Right hindlimb (tissue), 1 donor: Measurements from ENCODE around the gene TSPO.
A peak's percentile ranks its signal among the peaks of the same experiment; 100 is the strongest.

ENCODE experiments used
- DNase-seq: peaks from one replicate; pipeline ENCODE4 v3.0.0-alpha.2; 2018

TSPO gene

DNA sequence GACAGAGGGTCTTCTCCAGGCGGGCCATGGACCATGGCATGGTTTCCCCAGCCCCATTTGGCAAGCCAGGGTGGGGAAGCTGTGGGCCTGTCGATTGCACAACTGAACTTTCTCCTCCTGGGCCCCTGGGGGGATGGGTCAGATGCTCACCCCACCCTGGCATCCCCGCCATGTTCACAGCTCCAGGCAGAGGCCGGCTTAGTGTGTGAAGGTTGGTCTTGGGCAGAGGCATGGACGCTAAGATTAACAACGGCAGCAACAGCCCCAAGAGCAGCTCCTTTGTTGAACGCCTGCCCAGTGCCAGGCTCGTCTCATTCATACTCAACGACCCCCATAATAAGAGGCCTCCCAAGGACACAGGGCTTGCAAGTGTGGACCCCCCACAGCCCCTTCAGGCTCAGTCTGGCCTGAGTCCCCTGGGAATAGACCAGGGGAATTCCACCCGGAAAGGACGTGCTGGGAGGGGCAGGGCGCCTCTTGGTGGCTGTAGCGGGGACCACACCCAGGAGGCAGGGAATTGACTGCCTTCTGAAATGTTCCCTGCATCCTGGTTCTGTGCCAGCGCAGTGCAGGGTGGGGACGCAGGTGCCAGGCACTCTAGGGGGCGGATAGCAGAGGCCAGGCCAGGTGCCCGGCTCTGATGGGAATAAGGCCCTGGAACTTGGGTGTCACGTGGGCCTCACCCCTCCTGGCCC is 8.3 kb downstream of the TSPO start:
- DNase-seq, result no peak

DNA sequence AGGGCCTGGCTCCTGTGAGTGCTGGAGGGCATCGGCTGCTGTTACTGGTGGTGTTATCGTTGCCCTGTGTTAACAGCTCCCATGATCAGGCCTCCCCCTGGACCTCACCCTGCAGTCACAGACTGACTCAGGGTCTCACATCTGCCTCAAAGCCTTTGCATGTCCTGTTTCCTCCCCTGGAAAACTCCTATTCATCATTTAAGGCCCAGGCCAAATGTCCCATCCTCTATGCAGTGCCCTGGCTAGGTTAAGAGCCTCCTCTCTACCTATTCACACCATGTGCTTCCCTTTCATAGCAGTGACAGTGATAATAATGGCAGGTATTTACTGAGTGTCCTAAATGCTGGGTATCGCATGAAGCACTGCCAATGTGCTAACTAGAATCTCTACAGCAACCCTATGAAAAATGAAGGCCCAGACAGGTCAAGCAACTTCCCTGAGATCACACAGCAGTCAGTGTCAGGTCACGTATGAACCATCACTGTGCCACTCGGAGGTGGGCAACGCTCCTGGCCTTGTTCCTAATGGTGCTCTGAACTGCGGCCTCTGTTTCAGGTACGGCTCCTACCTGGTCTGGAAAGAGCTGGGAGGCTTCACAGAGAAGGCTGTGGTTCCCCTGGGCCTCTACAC is 9.3 kb downstream of the TSPO start:
- no peak for DNase-seq

DNA sequence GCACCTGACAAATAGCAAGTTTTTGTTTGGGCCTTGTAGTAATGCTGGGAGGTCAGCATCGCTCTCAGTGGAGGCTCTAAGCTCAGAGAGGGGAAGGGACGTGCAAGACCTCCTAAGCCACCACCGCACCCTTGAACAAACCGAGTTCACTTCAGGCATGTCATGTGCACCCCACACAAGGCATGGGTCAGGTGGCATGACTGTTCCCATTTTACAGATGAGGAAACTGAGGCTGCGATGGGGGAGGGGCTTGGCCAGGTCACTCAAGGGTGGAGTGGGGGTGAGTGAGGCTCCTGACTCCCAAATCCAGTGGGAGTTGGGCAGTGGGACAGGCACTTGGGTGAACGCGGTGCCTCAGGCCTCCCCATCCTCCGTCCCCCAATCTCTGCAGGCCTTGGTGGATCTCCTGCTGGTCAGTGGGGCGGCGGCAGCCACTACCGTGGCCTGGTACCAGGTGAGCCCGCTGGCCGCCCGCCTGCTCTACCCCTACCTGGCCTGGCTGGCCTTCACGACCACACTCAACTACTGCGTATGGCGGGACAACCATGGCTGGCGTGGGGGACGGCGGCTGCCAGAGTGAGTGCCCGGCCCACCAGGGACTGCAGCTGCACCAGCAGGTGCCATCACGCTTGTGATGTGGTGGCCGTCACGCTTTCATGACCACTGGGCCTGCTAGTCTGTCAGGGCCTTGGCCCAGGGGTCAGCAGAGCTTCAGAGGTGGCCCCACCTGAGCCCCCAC is 11.2 kb downstream of the TSPO start:
- no peak for DNase-seq

DNA sequence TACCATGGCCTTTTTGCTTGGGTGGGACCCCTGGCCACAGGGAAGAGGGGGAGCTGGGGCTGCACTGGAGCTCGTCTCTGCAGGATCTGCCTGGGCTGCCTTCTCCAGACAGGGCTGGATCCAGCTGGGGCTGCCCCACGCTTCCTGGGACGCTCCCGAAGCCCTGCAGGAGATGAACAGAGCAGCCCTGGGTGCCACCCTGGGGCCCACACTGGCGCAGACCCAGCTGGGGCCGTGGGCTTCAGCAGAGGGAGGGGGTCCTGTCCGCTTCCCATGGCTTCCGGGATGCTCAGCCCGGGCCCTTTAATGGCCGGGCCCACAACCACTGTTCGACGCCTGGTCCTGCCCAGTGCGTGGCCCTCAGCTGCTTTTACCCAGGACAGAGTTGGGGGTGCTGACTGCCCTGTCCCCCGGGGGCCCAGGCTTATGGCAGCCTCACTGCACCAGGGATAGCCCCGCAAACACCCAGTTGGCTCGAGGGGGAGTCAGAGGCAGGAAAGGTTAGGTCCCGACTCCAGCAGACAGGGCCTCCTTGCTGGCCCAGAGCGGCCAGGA is 12.0 kb downstream of the TSPO start:
- no peak for DNase-seq

DNA sequence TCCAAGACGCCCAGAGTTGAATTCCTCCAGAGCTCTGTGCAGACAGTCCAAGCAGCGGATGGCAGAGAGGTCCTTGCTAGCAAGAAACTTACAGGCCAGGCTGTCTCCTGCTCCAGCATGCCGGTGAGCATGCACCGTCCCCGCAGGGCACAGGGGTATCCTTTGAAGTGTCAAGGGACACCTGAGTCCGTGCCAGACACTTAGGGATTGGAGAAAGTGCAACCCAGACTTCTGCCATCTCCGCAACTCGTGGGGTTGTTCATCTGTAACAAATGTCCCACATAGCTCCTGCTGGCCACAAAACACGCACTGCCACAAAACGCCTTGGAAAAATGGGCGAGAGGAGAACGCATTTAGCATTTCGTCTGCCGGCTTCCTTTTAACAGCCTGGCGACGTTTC is 13.3 kb downstream of the TSPO start:
- no peak for DNase-seq

DNA sequence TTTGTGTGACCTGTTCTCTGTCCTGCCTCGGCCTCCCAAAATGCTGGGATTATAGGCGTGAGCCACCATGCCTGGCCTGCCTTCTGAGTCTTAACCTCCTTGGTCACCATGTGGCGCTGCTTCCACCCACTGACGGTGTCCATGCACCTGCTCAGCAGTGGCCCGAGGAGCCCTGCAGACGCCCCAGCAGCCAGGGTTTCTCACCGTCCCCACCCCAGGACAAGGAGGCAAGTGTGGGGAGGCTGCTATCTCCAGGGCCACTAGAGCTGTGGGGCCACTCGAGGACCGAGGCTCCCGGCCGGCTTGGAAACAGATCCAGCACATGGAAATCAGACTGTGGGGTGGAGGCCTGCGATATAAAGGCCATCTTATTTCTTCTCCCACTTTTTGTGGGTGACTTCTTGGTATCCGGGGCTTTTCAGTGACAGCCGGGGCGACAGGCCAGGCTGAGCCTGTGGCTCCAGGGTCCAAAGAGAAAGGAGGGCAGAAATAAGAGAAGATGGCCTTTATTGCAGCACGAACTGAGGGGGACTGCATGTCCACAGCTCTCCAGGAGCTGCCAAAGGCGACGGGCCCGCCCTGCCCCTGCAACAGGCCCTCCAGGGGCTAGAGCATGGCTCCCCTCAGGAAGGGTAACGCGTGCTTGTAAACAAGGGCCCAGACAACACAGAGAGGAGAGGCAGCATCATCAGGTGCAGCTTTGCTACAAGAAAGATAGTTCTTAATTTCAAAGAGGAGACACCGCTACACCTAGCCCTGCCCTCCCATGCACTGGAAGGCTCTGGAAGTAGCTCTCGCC is 15.0 kb downstream of the TSPO start:
- DNase-seq, result no peak

DNA sequence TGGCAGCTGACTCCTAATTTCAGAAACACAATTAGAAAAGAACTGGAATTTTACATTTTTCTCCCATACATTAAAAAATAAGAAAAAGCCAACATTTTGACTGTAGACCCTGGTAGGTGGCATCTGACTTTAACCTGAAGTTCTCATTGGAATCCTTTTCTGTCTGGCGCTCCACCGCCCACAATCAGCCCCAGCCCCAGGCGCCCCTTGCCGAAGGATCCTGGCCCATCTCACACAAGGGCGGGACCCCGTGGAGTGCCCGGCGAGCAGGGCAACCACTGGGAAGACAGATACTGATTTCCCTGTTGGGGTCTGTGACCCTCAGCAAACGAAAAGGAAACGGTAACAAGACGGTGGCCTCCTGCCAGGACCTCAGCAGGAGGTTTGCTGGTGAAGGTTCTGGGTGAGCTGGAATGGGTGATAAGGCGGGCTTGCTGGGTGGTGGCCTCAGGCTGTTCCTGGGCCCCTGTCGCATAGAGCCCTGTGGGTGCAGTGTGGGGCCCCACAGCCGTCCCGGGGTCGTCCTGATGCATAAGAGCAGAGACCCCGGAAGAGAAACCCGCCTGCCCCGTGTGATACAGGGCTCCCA is 15.7 kb downstream of the TSPO start:
- no peak for DNase-seq

DNA sequence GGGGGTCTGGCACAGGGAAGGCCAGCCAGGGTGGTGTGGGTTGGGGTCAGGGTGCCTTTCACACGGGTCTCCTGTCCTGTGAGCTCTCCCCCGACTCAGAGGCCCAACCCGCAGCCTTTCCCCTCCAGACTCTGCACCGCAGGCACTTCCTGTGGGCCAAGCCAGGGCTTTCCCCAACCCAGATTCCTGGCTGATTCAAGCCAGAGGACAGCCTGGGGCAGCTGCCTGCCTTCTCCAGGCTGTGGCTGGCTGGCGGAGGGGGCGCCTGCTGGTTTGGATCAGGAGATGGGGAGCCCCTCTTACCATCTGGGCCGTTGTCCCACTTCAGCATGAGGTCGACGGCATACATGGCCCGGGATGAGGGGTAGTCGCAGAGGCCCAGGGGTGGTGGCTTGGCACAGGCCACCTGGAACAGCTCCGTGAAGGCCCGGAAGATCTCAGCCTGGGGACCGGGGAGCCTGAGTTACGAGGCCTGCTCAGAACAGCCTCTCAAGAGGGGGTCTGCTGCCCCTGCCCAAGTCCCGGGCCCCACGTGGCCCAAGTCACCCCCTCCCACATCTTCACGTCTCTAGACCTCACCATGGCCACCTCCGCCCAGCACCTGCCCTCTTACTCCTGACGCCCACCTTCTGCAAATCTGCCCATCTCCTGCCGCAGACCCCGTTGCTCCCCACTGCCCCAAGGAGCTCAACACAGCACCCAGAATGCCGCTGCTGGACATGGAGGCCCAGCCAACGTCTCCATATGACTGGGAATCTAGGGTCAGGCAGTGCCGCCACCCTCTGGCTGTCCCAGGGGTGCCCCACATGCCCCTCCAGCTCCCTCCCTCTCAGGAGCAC is 17.3 kb downstream of the TSPO start:
- peak; percentile 41 for DNase-seq

DNA sequence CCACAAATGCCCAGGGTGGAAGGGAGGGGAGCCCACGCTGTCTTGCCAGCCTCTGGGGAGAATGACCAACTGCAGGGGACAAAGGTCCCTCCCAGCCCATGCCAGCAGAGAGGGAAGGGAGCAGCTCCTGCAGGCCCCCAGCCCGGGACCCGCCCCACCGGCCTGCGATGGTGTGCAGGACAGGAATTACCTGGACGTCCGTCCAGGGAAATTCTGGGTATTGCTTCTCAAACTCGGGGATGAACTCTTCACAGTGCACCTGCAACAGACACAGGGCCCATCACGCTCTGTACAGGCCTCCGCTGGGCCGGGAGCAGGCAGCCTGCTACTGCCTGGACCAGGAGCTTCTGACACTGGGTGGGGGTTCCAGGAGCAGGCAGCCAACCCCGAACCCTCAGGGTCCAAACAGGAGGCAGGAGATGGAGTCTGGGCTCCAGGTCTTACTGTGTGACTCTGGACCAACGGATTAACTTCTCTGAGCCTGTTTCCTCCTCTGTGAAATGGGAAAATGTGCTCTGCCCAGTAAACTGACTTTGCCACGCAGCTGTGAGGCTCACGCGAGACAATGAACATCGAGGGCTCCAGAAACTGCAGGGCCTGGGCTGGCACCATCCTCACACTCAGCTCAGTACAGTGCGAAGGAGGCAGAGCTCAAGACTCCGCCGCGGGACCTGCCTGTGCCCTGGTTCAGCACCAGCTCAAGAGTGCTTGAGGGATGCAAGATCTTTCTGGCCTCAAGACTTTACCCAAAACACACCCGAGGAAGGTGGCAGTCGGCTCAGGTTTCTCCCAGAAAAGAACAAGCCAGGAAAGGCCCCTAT is 18.2 kb downstream of the TSPO start:
- no peak for DNase-seq

DNA sequence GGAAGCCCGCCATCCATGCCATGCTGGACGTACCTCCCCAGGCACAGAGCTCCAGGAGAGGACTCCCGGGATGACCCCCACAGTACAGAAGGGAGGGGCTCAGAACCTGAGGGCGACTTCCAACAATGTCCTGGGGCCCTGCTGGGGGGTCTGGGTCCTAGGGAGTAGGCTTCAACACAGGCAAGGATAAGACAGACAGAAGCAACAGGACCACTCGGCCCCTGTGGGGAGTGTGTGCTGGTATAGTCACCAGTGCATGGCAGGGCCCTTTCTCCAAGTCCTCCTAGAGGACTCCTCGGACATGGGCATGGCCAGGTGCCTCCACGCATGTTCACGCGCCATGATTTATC is 18.7 kb downstream of the TSPO start:
- DNase-seq, result no peak

DNA sequence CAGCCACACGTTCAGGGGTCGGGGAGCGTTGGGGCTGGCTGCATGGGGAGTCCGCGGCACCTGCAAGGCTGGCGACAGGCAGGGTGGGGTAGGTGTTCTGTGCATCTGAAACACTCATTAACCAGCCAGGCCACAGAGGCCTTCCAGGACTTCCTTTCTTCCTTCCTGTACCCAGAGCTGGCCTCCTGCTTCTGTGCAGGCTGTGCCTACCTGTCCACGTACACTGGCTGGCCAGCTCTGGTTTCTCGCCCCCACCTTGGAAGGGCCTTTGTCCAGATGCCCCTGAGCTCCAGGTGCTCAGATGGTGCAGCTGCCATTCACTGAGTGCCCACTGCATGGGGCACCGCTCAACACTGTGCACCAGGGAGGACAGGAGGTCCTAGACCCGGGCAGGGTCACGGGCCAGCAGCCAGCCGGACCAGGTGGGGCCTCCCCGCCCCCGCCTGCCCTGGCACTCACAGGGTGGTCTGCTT is 19.7 kb downstream of the TSPO start:
- DNase-seq, result no peak

DNA sequence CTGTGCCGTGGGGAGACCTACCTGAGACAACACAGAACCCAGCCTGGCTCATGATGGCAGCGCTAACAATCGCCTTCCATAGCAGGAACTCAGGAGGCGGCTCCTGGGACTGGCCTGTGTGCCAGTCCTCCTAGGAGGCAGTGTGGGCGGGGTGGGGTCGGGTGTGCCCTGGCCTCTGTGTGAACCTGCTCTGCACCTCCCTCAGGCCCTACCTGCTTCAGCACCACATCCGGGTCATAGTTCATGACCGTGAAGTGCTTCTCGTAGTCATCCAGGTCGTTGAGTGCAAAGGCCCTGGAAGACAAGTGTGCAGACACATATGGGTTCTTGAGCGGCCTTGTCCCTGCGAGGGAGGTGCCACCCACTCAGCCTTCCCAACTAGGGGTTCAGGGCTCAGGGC is 20.2 kb downstream of the TSPO start:
- DNase-seq, result no peak

DNA sequence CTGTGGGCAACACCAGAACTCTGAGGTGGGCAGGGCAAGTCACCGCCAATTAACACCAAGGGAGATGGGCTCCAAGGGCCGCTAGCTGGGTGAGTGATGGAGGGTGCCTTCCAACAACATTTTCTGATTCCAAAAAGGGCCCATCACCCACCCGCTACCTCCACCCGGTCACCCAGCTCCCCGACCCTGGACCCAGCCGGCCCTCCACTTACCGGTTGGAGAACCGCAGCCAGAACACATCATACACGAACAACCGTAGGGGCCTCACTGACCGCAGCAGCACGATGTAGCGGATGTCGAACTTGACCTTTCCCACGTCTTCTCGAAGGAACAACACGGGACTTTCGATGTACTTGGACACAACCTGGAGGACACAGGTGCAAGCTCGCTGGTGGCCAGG is 20.8 kb downstream of the TSPO start:
- DNase-seq, result no peak

DNA sequence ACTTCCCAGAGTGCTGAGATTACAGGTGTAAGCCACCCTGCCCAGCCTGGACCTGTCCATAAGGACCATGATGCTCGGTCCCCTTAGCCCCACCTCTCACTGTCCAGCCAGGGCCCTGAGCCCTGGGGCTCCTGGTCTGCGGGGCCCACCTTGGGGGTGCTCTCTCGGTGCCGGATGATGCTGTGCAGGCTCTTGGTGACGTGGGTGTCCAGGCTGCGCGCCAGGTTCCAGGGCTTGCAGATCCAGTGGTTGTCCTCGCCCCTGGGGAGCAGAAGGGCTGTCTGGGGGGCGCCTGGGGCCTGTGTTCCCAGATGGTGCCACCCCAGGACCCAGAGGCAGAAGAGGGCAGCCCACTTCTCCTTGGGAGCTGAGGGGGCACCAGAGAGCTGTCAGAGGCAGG is 22.2 kb downstream of the TSPO start:
- no peak for DNase-seq

DNA sequence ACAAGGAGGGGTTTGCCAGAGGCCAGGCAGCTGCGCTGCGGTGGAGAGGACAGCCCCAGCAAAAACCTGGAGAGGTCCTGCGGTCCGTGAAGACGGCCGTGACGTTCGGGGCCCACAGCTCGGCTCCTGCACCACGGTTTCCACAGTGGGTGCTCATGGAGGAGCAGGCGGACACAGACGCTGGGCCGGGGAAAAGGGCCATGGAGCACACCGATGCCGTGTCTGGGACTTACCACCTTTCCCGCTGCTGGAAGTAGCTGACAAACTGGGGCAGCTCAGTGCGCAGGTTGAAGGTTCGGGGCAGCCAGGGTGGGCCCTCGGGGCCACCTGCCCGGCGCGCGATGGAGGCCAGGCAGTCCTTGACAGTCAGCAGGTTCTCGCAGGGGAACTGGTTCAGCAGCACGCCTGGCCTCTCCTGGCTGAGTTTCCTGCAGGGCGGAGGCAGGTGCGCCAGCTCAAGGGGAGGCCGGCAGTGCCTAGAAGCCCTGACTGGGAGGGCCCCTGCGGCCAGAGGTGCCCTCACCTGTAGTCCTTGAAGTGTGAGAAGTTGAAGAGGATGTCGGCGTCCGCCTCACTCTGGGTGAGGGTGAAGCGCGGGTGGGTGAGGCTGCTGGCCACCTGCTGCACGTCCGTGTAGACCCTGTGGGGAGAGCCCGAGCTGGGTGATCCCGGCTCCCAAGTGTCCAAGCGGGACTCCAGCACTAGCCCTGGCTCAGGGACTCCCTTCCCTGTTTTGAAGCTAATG is 22.8 kb downstream of the TSPO start:
- no peak for DNase-seq

DNA sequence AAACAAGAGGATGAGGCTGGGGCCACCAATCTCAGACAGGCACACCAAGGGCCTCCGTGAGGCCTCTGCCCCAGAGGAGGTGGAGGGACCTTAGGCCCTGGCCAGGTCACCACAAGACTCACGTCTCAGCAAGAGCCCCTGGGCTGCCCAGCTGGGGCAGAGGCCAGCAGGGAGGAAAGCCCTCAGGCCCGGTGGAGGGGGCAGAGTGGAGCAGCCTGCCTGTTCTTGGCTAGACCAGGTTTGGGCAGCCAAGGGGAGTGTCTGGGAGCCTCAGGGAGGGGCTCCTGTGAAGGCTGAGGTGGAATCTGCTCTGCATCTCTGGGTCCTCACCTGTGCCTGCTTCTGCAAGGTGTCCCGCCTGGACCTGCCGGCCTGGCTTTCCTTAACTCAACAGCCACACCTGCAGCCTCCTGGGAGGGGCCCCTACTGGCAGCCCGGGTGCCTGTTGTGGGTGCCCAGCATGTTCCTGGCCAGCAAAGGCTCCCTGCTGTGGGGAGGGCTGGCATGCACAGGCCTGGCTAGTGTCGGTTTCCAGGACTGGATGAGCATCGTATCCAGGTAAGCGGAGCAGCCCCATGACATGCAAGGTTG is 23.7 kb downstream of the TSPO start:
- no peak for DNase-seq

DNA sequence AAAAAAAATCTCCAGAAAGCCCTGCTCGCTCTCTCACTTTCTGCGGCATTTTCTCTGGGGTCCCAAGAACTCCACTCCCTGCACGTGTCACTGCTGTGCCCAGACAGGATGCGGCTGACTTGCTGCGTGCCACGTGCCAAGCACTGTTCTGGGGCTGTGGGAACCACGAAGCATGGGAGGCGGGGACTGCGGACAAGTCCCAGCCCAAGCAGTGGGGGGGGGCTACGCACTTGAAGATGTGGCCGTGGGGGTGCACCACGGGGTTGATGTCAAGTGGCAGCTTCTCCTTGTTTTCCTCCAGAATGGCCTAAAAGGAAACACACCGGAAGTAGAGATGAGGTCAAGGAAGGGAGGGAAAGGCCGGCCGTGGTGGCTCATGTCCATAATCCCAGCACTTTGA is 24.7 kb downstream of the TSPO start:
- no peak for DNase-seq

DNA sequence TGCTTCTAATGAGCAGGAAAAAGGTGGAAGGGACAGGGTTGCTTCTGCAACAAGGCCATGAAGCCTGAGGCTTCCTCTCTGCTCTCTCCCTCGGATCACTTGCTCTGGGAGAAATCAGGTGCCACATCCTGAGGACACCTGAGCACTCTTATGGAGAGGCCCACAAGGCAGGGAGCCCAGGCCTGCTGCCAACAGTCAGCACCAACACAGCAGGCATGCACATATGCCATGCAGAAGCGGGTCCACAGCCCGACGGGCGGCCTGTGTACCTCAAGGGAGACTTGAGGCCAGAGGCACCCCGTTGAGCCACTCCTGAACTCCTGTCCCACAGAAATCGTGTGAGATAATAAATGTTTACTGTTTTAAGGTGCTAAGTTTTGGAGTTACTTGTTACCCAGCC is 26.1 kb downstream of the TSPO start:
- no peak for DNase-seq

DNA sequence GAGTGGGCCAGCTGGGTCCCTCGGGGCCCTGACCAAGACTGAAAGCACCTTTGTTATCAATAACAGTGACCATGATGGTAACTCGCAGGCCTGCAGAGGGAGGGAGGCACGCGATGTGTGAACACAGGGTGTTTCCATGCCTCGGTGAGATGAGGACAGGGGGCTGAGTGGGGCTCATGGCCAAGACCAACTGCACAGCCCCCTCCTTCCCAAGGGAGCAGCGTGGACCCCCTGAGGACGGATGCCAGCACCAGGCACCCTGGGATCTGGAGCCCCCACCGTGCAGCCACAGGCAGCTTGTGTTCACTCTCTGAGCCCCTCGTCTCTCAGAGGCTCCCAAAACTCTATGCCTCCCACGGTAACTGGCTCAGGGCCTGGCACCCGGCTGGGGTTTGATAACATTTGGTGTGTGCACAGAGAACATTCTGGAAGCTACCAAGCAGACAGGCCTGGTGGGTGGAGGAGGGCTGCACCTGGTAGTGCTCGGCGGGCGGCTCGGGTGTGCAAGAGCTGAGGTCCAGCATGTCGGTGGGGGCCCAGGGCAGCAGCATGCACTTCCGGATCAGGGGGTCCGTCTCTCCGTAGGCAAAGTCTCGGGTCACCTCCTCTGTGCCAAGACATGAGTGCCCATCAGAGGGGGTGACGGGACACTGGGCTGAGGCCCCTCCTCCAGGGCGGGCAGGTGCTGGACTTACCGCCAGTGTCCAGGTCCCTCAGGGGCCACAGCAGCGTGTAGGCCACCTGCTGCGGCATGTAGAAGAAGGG is 28.0 kb downstream of the TSPO start:
- no peak for DNase-seq
